Stimulated activated CD4-positive, alpha-beta T cell treated with anti-CD3 and anti-CD28 coated beads, Interleukin-4, amount 100 ng/mL, for 24 hours (primary cell): ENCODE measurements around the gene CEMIP2.

Experiments
- DNase-seq: peaks from one replicate; pipeline ENCODE4 v3.0.0-alpha.2; 2020

Gene CEMIP2

GRCh38 chr9:71637375-71637774 lies 130.9 kb downstream of the CEMIP2 start:
- DNase-seq: no peak

DNA sequence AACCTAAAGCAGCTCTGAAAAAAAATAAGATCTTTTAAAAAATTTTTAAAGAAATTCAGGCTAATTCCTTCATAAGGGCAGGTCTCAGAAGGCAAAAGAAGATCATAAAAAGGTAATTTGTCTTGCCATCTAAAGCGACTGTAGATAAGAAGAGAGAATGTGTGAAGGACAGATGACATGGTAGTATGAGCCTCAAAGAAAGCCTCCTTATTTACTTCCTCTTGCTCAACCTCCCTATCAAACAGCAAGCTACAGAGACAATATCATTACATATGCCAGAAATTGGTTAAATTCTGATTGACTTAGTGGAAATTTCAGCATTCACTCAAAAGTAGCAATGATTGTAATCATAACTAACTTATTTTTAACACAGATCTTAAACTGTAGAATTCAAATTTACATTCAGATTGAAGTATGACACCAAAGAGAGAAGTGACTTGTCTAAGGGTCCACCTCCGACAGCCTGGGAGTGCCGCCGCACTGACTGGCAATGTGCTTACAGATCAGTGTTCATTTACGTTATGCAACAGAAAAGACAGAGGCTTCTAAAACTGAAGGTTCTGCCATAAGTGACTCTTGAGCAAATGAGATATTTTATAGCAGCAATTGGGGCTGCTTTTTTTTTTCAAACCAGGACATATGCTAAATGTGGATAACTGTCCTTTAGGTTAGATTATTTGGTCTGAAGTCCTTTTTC lies 132.0 kb downstream of the CEMIP2 start:
- DNase-seq: no peak

DNA sequence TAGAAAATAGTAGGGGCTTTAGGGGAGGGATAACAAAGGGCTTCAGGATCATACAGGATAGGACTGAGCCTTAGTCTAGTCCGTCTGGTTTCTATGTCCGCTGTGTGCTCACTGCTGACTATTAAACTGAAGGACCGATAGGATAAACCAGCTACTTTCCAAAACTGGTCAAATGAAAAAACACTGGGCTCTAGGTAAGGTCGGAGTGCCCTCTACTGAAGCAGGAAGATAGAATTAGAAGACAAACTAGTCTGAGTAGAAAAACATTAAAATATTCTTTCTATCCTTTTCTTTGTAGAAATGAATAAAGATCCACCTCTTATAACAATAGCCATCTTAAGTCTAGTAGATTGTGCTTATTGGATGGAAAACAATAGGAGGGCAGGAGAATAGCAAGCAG lies 133.6 kb downstream of the CEMIP2 start:
- DNase-seq: no peak
